H1 (cell line): ENCODE results near the gene RDH16.

Experiments
- KDM1A ChIP-seq: fragments of 200-600, 300-600 bp; sonication (generic); IDR thresholded peaks from 2 replicates; pipeline ENCODE4 v1.7.1; 2016; ENCODE audit warnings: mild to moderate bottlenecking, low read length, borderline replicate concordance
- POLR2A ChIP-seq, 2 experiments: IDR thresholded peaks; 1 replicate in 1 of 2; 2 replicates in 1 of 2; pipeline ENCODE4 v1.6.1; 2011; ENCODE audit warnings: low read depth in 2 of 2, low read length in 2 of 2, mild to moderate bottlenecking in 2 of 2; ENCODE audit errors: control extremely low read depth in 1 of 2
- POLR2AphosphoS5 ChIP-seq: IDR thresholded peaks from 2 replicates; pipeline ENCODE4 v1.6.1; 2011; ENCODE audit warnings: low read depth, low read length
- TAF1 ChIP-seq: IDR thresholded peaks from 2 replicates; pipeline ENCODE4 v1.6.1; 2011; ENCODE audit warnings: mild to moderate bottlenecking, low read depth, low read length
- TF ChIP-seq, protein P1 (sequence below), 3 experiments: IDR thresholded peaks; 1 replicate in 2 of 3; 2 replicates in 1 of 3; pipeline versions ENCODE4 v1.5.1 to v1.6.1; 2011; ENCODE audit warnings: low read length in 3 of 3, mild to moderate bottlenecking in 3 of 3, inconsistent platforms in 2 of 3, low read depth in 1 of 3, moderate library complexity in 1 of 3; ENCODE audit not compliant: insufficient read depth in 1 of 3; ENCODE audit errors: control extremely low read depth in 1 of 3
- TF ChIP-seq, protein P2 (sequence below): IDR thresholded peaks from 2 replicates; pipeline ENCODE4 v1.6.1; 2011; ENCODE audit warnings: low read depth, mild to moderate bottlenecking, low read length; ENCODE audit not compliant: insufficient read depth

DNA sequence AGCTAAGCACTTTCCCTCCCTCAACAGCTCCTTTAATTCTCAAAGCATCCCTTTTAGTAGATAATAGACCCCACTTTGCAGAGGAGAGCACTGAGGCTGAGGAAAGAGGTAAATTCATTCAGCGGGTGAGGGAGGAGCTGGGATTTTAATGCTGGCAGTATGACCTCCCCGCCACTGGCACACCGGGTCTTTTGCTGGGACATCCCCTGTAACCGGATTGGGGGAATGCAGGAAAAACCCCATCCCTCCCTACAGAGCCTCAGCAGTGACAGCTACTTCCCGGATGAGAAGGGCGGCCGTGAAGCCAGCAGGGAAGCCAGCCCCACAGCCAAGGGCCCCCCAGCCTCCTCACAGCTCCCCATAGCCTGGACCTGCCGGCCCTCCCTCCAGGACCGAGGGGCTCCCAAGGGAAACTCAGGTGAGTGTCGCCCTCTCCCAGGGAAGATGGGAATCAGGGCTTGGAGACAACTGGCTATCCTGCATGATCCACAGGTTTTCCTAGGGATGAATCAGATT is 36.9 kb upstream of the RDH16 start:
- TF ChIP-seq, protein P1, sequence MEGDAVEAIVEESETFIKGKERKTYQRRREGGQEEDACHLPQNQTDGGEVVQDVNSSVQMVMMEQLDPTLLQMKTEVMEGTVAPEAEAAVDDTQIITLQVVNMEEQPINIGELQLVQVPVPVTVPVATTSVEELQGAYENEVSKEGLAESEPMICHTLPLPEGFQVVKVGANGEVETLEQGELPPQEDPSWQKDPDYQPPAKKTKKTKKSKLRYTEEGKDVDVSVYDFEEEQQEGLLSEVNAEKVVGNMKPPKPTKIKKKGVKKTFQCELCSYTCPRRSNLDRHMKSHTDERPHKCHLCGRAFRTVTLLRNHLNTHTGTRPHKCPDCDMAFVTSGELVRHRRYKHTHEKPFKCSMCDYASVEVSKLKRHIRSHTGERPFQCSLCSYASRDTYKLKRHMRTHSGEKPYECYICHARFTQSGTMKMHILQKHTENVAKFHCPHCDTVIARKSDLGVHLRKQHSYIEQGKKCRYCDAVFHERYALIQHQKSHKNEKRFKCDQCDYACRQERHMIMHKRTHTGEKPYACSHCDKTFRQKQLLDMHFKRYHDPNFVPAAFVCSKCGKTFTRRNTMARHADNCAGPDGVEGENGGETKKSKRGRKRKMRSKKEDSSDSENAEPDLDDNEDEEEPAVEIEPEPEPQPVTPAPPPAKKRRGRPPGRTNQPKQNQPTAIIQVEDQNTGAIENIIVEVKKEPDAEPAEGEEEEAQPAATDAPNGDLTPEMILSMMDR (IDR thresholded peaks at IDR 0.05; ENCODE audit: control extremely low read depth in 1 of 3, insufficient read depth in 1 of 3, low read depth in 1 of 3, low read length in 3 of 3) = no peak
- no peak for TF ChIP-seq POLR2A (IDR thresholded peaks at IDR 0.05; ENCODE audit: control extremely low read depth in 1 of 2, low read depth in 2 of 2, low read length in 2 of 2)
- TF ChIP-seq KDM1A = no peak
- TF ChIP-seq TAF1 = no peak
- TF ChIP-seq POLR2AphosphoS5 = no peak
- TF ChIP-seq, protein P2, sequence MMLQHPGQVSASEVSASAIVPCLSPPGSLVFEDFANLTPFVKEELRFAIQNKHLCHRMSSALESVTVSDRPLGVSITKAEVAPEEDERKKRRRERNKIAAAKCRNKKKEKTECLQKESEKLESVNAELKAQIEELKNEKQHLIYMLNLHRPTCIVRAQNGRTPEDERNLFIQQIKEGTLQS = no peak
